Measurements from ENCODE around the gene HSD11B1.

HSD11B1 gene

GRCh38 chr1:209741193-209741592 lies 36.5 kb downstream of the HSD11B1 start:
- in situ Hi-C loops (cut with HindIII; ENCODE audit: low pct_unique_long_range_greater_than_20kb, low sequenced_read_pairs), result no loop called here
- no peak for DNase-seq (ENCODE audit: low read depth in 1 of 2, low spot score in 1 of 2)
- TF ChIP-seq JUND (IDR thresholded peaks at IDR 0.05; ENCODE audit: low read depth), result no peak

DNA sequence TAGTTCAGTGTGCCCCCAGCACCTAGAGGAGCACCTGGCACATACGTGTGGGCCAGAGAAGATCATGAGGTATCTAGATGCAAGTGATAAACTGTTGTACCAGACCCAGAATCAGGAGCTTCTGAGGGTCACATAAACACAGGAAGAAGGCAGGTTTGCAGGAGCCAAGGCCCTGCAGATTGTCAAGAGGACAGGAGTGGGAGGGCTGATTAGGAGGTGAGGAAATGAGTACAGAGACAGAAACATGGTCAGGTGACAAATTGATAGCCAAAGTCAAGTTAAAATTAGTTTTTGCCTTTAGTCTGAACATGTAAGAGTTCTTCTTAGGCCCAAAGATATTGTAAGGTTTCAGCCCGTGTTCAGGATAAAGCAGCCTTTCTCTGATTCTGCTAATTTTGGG lies 37.2 kb downstream of the HSD11B1 start:
- no peak for TF ChIP-seq JUND (IDR thresholded peaks at IDR 0.05; ENCODE audit: low read depth)
- no peak for DNase-seq (ENCODE audit: low read depth in 1 of 2, low spot score in 1 of 2)
- in situ Hi-C loops (cut with HindIII; ENCODE audit: low pct_unique_long_range_greater_than_20kb, low sequenced_read_pairs), result no loop called here

DNA sequence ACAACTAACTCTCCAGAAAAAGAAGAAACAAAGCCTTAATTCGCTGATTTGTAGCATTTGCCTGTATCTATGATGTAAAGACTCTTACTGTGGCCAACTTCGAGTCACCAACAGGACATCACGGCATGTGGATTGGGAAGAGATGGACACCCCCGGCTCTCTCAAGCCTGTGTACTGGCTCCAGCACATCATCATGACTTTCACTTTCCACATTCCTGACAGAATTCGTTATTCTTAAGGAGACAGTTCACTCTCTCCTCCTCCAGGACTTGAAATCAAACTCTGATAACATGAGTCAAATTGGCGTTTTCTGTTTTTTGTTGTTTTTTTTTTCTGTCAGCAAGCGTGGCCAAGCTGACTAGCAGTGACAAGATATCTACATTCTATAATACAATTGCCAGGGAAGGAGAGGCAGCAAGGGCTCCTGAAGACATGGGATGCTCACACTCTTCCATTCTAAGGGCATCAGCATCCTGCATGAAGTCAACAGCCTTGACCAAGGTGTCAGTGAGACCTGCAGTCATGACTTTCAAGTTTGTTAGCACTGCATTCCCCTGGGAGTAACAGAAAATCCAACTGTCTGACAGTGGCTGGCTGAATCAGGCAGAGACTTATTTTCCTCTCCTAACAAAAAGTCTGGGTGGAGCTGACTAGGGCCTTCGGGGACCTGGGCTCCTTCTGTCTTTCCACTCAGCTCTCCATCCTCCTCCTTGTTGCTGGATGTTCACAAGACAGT lies 37.9 kb downstream of the HSD11B1 start:
- TF ChIP-seq JUND (IDR thresholded peaks at IDR 0.05; ENCODE audit: low read depth), result no peak
- no peak for DNase-seq (ENCODE audit: low read depth in 1 of 2, low spot score in 1 of 2)
- in situ Hi-C loops (cut with HindIII; ENCODE audit: low pct_unique_long_range_greater_than_20kb, low sequenced_read_pairs), result no loop called here

DNA sequence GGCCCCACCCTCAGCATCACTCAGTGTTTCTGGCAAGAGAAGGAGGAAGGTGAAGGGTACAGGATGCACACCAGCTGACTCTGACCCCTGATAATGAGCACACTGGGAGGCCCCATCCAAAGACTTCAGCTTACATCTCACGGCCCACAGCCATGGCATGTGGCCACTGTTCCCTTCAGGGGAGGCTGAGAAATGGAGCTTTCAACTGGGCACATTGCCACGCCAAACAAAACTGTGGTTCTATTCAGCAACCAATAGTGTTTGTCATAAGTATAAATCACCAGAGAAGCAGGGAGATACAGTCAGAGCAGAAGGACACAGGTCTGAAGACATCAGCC lies 38.5 kb downstream of the HSD11B1 start:
- no peak for TF ChIP-seq JUND (IDR thresholded peaks at IDR 0.05; ENCODE audit: low read depth)
- in situ Hi-C loops (cut with HindIII; ENCODE audit: low pct_unique_long_range_greater_than_20kb, low sequenced_read_pairs), result no loop called here
- peak in 1 of 2 experiments; percentile 23 for DNase-seq (ENCODE audit: low read depth in 1 of 2, low spot score in 1 of 2)

DNA sequence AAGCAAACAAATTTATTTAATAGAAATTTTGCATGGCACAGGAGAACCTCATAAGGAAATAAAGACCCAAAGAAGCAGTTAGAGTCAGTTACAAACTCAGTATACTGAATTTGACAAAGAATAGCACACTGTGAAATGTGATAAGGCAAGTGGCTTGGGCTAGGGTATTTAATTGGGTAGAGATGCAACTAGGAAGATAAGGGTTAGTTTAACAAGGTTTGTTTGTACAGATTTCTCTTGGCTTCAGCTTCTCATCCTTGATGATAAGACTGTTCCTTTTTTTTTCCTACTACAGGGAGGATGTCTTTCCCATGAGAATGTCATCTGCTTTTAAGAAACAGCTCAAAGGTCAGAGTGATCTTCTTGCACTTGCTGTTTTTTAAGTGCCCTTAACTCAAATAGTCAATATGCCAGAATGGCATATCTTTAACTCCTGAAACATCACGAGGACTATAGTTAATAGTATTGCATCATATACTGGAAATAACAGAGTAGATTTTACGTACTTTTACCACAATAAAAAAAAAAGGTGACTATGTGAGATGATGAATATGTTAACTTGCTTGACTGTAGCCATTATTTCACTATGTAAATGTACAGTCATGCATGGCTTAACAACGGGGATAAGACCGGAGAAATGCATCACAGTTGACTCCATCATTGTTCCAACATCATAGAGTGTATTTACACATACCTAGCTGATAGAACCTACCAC lies 42.0 kb downstream of the HSD11B1 start:
- no peak for DNase-seq (ENCODE audit: low read depth in 1 of 2, low spot score in 1 of 2)
- no peak for TF ChIP-seq JUND (IDR thresholded peaks at IDR 0.05; ENCODE audit: low read depth)
- in situ Hi-C loops (cut with HindIII; ENCODE audit: low pct_unique_long_range_greater_than_20kb, low sequenced_read_pairs), result no loop called here

DNA sequence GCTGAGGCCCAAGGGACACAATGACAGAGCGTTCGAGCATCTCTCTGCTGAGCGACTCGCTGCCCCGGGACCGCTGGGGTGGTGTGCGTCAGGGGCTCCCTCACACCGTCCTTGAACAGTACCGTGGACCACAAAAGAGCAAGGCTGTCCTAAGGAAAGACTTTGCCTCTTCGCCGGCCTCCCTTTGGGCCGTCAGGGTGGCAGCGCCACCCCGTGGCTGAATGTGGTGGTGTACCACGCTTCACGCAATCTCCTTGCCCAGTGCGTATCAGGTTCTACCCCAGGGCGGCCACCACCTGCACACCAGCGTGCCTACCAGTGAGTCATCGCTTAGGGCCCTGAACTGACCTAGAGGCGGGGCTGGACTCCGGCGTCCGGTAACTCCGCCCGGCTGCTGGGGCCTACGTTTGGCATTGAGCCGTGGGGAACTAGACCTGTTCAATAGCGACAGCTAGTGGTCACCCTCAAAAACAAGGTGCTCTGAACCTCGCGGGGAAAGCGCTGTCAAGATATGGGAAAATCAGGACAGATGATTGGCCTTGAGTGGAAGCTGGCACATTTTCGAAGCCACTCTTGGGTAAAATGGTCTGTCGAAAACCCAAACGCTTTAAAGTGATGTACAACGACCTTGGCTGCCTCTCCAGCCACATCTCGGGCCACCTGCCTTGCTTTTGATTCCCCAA lies 43.1 kb downstream of the HSD11B1 start:
- in situ Hi-C loops (cut with HindIII; ENCODE audit: low pct_unique_long_range_greater_than_20kb, low sequenced_read_pairs), result no loop called here
- peak; percentile 87 to 98 for DNase-seq (ENCODE audit: low read depth in 1 of 2, low spot score in 1 of 2)
- TF ChIP-seq JUND (IDR thresholded peaks at IDR 0.05; ENCODE audit: low read depth), result peak; percentile 19; the same call in 1 of the 2 replicates

- no peak for TF ChIP-seq JUND (IDR thresholded peaks at IDR 0.05; ENCODE audit: low read depth)
- in situ Hi-C loops (cut with HindIII; ENCODE audit: low pct_unique_long_range_greater_than_20kb, low sequenced_read_pairs), result no loop called here
- DNase-seq (ENCODE audit: low read depth in 1 of 2, low spot score in 1 of 2), result no peak
Observed at GRCh38 chr1:209748620-209749019, 44.0 kb downstream of the HSD11B1 start.

DNA sequence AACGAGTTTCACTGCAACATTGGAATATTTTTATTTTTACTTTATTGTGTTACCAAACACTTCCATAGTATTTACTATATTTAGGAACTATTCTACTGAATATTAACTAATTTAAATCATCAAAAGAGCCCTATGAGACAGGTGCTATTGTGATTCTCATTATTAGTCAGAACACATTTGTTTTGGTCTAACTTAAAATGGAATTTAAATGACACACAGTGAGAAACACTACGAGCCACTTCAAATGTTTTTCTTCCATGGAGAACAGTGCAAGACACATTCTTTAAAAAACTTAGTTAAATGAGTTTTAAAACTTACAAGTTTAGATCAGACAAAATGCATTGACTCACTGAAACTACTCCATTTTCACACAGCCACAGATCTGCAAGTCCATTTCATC lies 44.6 kb downstream of the HSD11B1 start:
- no peak for TF ChIP-seq JUND (IDR thresholded peaks at IDR 0.05; ENCODE audit: low read depth)
- in situ Hi-C loops (cut with HindIII; ENCODE audit: low pct_unique_long_range_greater_than_20kb, low sequenced_read_pairs), result no loop called here
- DNase-seq (ENCODE audit: low read depth in 1 of 2, low spot score in 1 of 2), result no peak

- in situ Hi-C loops (cut with HindIII; ENCODE audit: low pct_unique_long_range_greater_than_20kb, low sequenced_read_pairs), result no loop called here
- no peak for DNase-seq (ENCODE audit: low read depth in 1 of 2, low spot score in 1 of 2)
- no peak for TF ChIP-seq JUND (IDR thresholded peaks at IDR 0.05; ENCODE audit: low read depth)
Observed at GRCh38 chr1:209749670-209750323, 45.2 kb downstream of the HSD11B1 start.

DNA sequence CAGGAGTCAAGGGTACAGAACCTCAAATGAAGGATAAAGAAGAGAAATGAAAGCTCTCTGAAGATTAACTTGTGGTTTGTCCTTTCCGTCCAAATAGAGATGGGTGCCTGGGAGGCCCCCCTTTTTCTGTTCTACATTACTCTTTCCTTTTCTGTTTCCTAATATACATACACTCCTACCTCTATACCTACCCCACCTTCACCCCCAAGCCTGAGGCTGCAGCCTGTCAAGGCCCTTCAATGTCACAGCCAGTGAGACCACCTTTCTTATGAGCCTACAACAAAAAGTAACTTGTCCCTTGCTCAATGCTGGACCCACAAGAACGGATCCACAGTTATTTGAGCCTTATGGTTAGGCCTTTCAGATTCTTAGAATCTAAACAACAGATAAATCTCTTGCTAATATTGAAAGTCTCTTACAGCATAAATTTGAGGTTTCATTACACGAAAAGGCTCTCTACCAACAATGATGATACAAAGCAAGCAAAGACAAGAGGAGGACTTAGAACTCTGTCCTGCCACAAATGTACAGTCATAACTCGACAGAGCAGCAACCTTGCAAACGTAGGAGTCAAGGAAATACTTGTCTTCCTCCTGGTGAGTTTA lies 47.1 kb downstream of the HSD11B1 start:
- TF ChIP-seq JUND (IDR thresholded peaks at IDR 0.05; ENCODE audit: low read depth), result no peak
- DNase-seq (ENCODE audit: low read depth in 1 of 2, low spot score in 1 of 2), result no peak

GRCh38 chr1:209752890-209753289 lies 48.2 kb downstream of the HSD11B1 start:
- no peak for DNase-seq (ENCODE audit: low read depth in 1 of 2, low spot score in 1 of 2)
- in situ Hi-C loops (cut with HindIII; ENCODE audit: low pct_unique_long_range_greater_than_20kb, low sequenced_read_pairs), result no loop called here
- TF ChIP-seq JUND (IDR thresholded peaks at IDR 0.05; ENCODE audit: low read depth), result no peak

More for the DNA sequence above, 47.1 kb downstream of the HSD11B1 start:
- in situ Hi-C loops (cut with HindIII; ENCODE audit: low pct_unique_long_range_greater_than_20kb, low sequenced_read_pairs), result no loop called here

DNA sequence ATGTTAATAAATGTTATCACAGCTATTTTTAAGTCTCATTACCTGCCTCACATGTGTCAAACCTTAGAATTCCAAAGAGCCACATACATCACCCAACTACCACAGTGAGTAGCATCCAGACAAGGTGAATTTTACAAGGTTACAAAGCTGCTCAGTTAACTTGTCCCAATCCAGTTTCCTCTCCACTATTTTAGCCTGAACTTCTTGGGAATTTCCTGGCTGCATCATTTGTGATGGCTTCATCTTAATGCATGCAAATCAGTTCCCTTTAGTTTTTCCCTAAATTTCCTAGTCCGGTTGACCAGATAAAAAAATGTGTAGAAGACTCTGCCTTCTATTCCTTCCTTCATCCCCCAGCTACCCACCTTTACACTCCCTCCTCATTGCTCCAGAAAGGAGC lies 50.6 kb downstream of the HSD11B1 start:
- in situ Hi-C loops (cut with HindIII; ENCODE audit: low pct_unique_long_range_greater_than_20kb, low sequenced_read_pairs), result no loop called here
- no peak for TF ChIP-seq JUND (IDR thresholded peaks at IDR 0.05; ENCODE audit: low read depth)
- DNase-seq (ENCODE audit: low read depth in 1 of 2, low spot score in 1 of 2), result no peak

Measured in T47D (cell line).